CD1c-positive myeloid dendritic cell (primary cell): Measurements from ENCODE around the gene ANKRA2.
"Not testable (repeated sequence)": the region's sequence is repeated elsewhere in the genome, so short reads cannot be mapped to it uniquely, and the experiment has no call there.

Experiments used
- DNase-seq: peaks from one replicate; pipeline ENCODE4 v3.0.0-alpha.2; 2016; ENCODE audit errors: extremely low spot score

ANKRA2 gene

GRCh38 chr5:73550016-73550415 lies 15.4 kb downstream of the ANKRA2 start:
- DNase-seq: no peak

GRCh38 chr5:73545403-73545779 lies 20.0 kb downstream of the ANKRA2 start:
- no peak for DNase-seq

- DNase-seq: no peak
These were observed 20.7 kb downstream of the ANKRA2 start for GRCh38 chr5:73544429-73545402.

- no peak for DNase-seq
These were observed 23.4 kb downstream of the ANKRA2 start for GRCh38 chr5:73542020-73542419.

GRCh38 chr5:73540192-73540591 lies 25.2 kb downstream of the ANKRA2 start:
- DNase-seq: no peak

- no peak for DNase-seq
These were observed 25.7 kb downstream of the ANKRA2 start for GRCh38 chr5:73539730-73540129.

- DNase-seq: no peak
These were observed 30.5 kb downstream of the ANKRA2 start for GRCh38 chr5:73534971-73535370.

GRCh38 chr5:73534011-73534644 lies 31.3 kb downstream of the ANKRA2 start:
- no peak for DNase-seq

- DNase-seq: no peak
These were observed 33.2 kb downstream of the ANKRA2 start for GRCh38 chr5:73532195-73532594.

- DNase-seq: peak; percentile 13
These were observed 34.1 kb downstream of the ANKRA2 start for GRCh38 chr5:73531356-73531755.

- DNase-seq: no peak
These were observed 36.4 kb downstream of the ANKRA2 start for GRCh38 chr5:73529081-73529480.

GRCh38 chr5:73528248-73528647 lies 37.2 kb downstream of the ANKRA2 start:
- DNase-seq: no peak

GRCh38 chr5:73525606-73526203 lies 39.7 kb downstream of the ANKRA2 start:
- no peak for DNase-seq

- DNase-seq: no peak
These were observed 41.6 kb downstream of the ANKRA2 start for GRCh38 chr5:73523861-73524260.

GRCh38 chr5:73522989-73523388 lies 42.5 kb downstream of the ANKRA2 start:
- no peak for DNase-seq

- DNase-seq: peak; percentile 81
These were observed 45.7 kb downstream of the ANKRA2 start for GRCh38 chr5:73519531-73520283.

GRCh38 chr5:73515232-73515631 lies 50.2 kb downstream of the ANKRA2 start:
- DNase-seq: no peak

- no peak for DNase-seq
These were observed 51.0 kb downstream of the ANKRA2 start for GRCh38 chr5:73514418-73514817.

GRCh38 chr5:73513996-73514395 lies 51.4 kb downstream of the ANKRA2 start:
- no peak for DNase-seq

GRCh38 chr5:73508521-73508920 lies 56.9 kb downstream of the ANKRA2 start:
- DNase-seq: not testable (repeated sequence)

- DNase-seq: no peak
These were observed 58.4 kb downstream of the ANKRA2 start for GRCh38 chr5:73507062-73507461.

- DNase-seq: no peak
These were observed 58.9 kb downstream of the ANKRA2 start for GRCh38 chr5:73506459-73506955.
